DOHH2 (cell line): ENCODE measurements around the gene SHB.

Experiments used
- CTCF ChIP-seq: fragments of 200-600 bp; sonication (generic); IDR thresholded peaks from one replicate; pipeline ENCODE4 v1.5.1; 2014; ENCODE audit warnings: antibody characterized with exemption, mild to moderate bottlenecking, low read depth, low read length; ENCODE audit not compliant: poor library complexity, severe bottlenecking
- EZH2phosphoT487 ChIP-seq: fragments of 200-600 bp; sonication (generic); IDR thresholded peaks from 2 replicates; pipeline ENCODE4 v1.6.1; 2017; ENCODE audit warnings: borderline replicate concordance, mild to moderate bottlenecking, antibody characterized with exemption, low read length, moderate library complexity, mixed read lengths

- no peak for TF ChIP-seq CTCF
- no peak for TF ChIP-seq EZH2phosphoT487
Observed at GRCh38 chr9:37961351-37961750, 107.7 kb downstream of the SHB start.
